Lung (tissue), 12 donors: ENCODE measurements around the gene MYOZ2. TPM values are rescaled to one million over a fixed set of nuclear protein-coding genes. Genes with fewer than 3 reads are reported as not detected.
A peak's percentile ranks its signal among the peaks of the same experiment; 100 is the strongest.

Experiments
- ATAC-seq: fragments of 200-7000 bp; cut with Tn5 transposase; one replicate; pipeline ENCODE4 v1.9.1; 2020; ENCODE audit warnings: moderate number of reproducible peaks; ENCODE audit not compliant: insufficient read depth, low FRiP score
- DNase-seq, 3 donors: peaks; one replicate each; pipeline ENCODE4 v3.0.0-alpha.2; 2013 to 2017
- H3K27ac ChIP-seq, 2 donors: one replicate each; pipeline ENCODE4 v1.5.1; 2013; ENCODE audit warnings: mild to moderate bottlenecking in 2 of 2, moderate library complexity in 2 of 2, control low read depth in 1 of 2, inconsistent platforms in 1 of 2, low read depth in 1 of 2, low read length in 1 of 2
- H3K27me3 ChIP-seq, 3 donors: one replicate each; pipeline ENCODE4 v1.5.1; 2013; ENCODE audit warnings: low read length in 2 of 3; ENCODE audit not compliant: control insufficient read depth in 3 of 3, insufficient read depth in 3 of 3
- H3K36me3 ChIP-seq, 4 donors: one replicate each; pipeline ENCODE4 v1.5.1; 2013; ENCODE audit warnings: low read length in 4 of 4, mild to moderate bottlenecking in 1 of 4, moderate library complexity in 1 of 4; ENCODE audit not compliant: control insufficient read depth in 4 of 4, insufficient read depth in 4 of 4
- H3K4me1 ChIP-seq, 5 donors: one replicate each; pipeline ENCODE4 v1.5.1; 2013; ENCODE audit warnings: low read length in 5 of 5, mild to moderate bottlenecking in 2 of 5, moderate library complexity in 1 of 5; ENCODE audit not compliant: control insufficient read depth in 5 of 5, insufficient read depth in 5 of 5
- H3K4me3 ChIP-seq: one replicate; pipeline ENCODE4 v1.5.1; 2013; ENCODE audit warnings: mild to moderate bottlenecking, control low read depth, moderate library complexity
- H3K9ac ChIP-seq, 2 donors: one replicate each; pipeline ENCODE4 v1.5.1; 2013; ENCODE audit warnings: low read length in 2 of 2, control low read depth in 1 of 2; ENCODE audit not compliant: insufficient read depth in 1 of 2
- H3K9me3 ChIP-seq, 4 donors: one replicate each; pipeline ENCODE4 v1.5.1; 2013; ENCODE audit warnings: low read length in 3 of 4, mild to moderate bottlenecking in 1 of 4, moderate library complexity in 1 of 4; ENCODE audit not compliant: control insufficient read depth in 4 of 4, insufficient read depth in 3 of 4
- CTCF ChIP-seq: IDR thresholded peaks from 2 replicates; pipeline ENCODE4 v1.5.1; 2012; ENCODE audit warnings: mild to moderate bottlenecking; ENCODE audit errors: control extremely low read depth, extremely low read depth
- WGBS, 2 donors: extraction: QIAGEN DNeasy Blood & Tissue Kit; methylation state at CpG; one replicate each; pipeline ENCODE4 v1.1.7; 2013; 5-methylcytosine and 5-hydroxymethylcytosine counted together
- polyA plus RNA-seq, 2 donors: library from polyadenylated mRNA; stranded (reverse); fragments of 200-250 nt; gene quantifications; one replicate each; pipeline ENCODE4 v1.2.1, GENCODE V29; 2013
- total RNA-seq, 2 donors: library from RNA; depleted of rRNA in 1 of 2; stranded (reverse); fragments of >200 nt in 1 of 2; gene quantifications; one replicate each; pipeline ENCODE4 v1.2.1, GENCODE V29; 2014 to 2021
- donor health status: control.
- donor health status: control.
- donor health status: Bipolar disorder and iron deficiency.
- donor health status: healthy.
- donor health status: DM: yes; HTN: yes; CAD: no.

Gene MYOZ2
- total and polyA plus RNA-seq, 4 donors: 0.09 to 0.63 (median 0.14) TPM

DNA sequence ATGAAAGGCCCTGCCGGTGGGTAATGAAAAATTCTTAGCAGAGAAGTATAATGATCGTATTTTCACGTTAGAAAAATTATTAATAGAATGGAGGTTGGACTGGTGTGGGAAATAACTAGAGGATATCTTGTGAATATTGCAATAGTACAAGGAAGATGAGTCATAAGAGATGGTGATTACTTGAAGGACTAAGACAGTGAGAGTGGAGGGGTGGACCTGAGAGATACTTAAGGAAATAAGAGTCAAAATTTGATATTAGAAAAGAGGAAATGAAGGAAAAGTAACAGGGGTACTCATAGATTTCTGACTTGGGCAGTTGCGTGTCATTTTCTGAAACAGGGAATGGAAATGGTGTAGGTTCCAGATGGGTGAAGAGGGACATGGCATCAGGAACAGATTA is 75.1 kb downstream of the MYOZ2 start:
- H3K4me3 ChIP-seq: no peak overlapping the region
- H3K4me1 ChIP-seq: peaks cover 0 to 27% (median 11%) of the 10 kb centered on the region in 5 donors
- TF ChIP-seq CTCF: no peak
- H3K27me3 ChIP-seq: no peaks in the 10 kb centered on the region
- no peak overlapping the region for H3K9ac ChIP-seq
- WGBS, 2 donors: 81 to 87% methylated on average over 4 of the region's 4 CpGs
- peak overlapping the region in 1 of 2 donors; percentile 83 for H3K27ac ChIP-seq
- H3K36me3 ChIP-seq: no peaks in the 10 kb centered on the region
- H3K9me3 ChIP-seq: no peaks in the 10 kb centered on the region
- no peak for DNase-seq
- no peak for ATAC-seq

- H3K27ac ChIP-seq: peak overlapping the region; percentile 83 to 98
- DNase-seq (no peak), ATAC-seq (peak; percentile 1)
- no peaks in the 10 kb centered on the region for H3K27me3 ChIP-seq
- 1% methylated on average over 12 of the region's 12 CpGs for WGBS, 2 donors
- peaks cover 0 to 23% (median 4%) of the 10 kb centered on the region in 5 donors for H3K4me1 ChIP-seq
- TF ChIP-seq CTCF: no peak
- H3K9ac ChIP-seq: peak overlapping the region; percentile 92 to 99
- H3K4me3 ChIP-seq: peak overlapping the region; percentile 95
- H3K36me3 ChIP-seq: no peaks in the 10 kb centered on the region
- no peaks in the 10 kb centered on the region for H3K9me3 ChIP-seq
Measured at GRCh38 chr4:119211867-119212233, 76.2 kb downstream of the MYOZ2 start.

DNA sequence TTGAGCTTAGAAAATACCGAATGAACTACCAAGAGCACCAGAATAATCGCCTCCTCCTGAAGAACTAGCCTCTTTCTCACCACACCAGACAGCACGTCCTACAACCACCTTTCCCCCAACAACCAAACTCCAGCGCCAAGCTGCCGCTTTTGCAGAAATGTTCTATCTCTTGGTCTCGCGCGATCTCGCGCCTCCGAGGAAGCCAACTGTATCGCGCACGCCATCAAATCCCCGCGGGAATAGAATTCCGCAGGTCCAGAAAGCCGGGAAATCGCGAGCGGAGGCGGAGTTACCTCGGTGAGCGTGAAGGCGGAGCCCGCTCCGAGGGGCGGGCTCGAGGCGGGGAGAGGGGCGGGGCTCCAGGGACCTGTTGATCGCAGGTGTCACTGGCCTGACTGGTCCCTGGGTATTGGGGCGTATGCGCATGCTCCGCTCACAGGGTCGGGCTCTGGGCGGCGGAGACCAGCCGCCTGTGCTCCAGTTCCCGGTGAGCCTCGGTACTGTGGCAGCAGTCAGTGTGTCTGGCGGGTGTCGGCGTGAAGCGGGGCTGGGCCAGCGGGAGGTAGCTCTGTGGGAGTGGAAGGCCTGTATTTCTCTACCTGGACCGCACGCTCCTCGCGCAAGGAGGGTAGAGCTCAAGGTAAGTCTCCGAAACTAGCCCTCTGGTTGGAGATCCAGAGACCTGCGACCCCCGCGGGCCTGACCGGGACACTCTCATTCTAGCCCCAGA is 76.8 kb downstream of the MYOZ2 start, which contains the start of gene USP53:
TSS of gene USP53 (plus strand) at position 480 of the 730 bp plus-strand sequence. CDS start 27,047 bp downstream, outside the sequence.
- 0% methylated on average over 55 of the region's 55 CpGs for WGBS, 2 donors

More for the DNA sequence above, 76.8 kb downstream of the MYOZ2 start, which contains the start of gene USP53:
- ATAC-seq: peak; percentile 96
- Histone ChIP-seq H3K9ac (peak within 1 kb of the TSS; percentile 92 to 99), H3K27ac (peak within 1 kb of the TSS; percentile 94 to 98), H3K4me1 (peaks cover 0 to 23% (median 0%) of the 10 kb centered on the region in 5 donors), H3K9me3 (no peaks in the 10 kb centered on the region), H3K27me3 (no peaks in the 10 kb centered on the region), H3K4me3 (peak within 1 kb of the TSS; percentile 95), H3K36me3 (no peaks in the 10 kb centered on the region)
- no peak for TF ChIP-seq CTCF
- peak; percentile 98 to 99 (median 99) for DNase-seq
